Measurements from ENCODE around the gene DNAJB13. TPM values are rescaled to one million over a fixed set of nuclear protein-coding genes. Genes with fewer than 3 reads are reported as not detected.

DNAJB13 gene
- total RNA-seq, 1 experiment from 2014 or later = 0.24 TPM

- ATAC-seq (no peak), DNase-seq (ENCODE audit: low spot score) (no peak)
- POLR2A ChIA-PET = no interaction called here
- no peak for TF ChIP-seq ZBTB43 (CRISPR knock-in tag; IDR thresholded peaks at IDR 0.05)
- no peak for TF ChIP-seq SMAD4 (CRISPR knock-in tag; IDR thresholded peaks at IDR 0.05)
- TF ChIP-seq ZNF512 (CRISPR knock-in tag; IDR thresholded peaks at IDR 0.05; ENCODE audit: borderline replicate concordance) = no peak
- TF ChIP-seq ZSCAN18 (CRISPR knock-in tag; IDR thresholded peaks at IDR 0.05) = no peak
- TF ChIP-seq GRHL2 (CRISPR knock-in tag; IDR thresholded peaks at IDR 0.05; ENCODE audit: insufficient replicate concordance, severe bottlenecking) = no peak
- no peak for TF ChIP-seq HMGXB4 (CRISPR knock-in tag; IDR thresholded peaks at IDR 0.05)
- TF ChIP-seq CDX4 (CRISPR knock-in tag; IDR thresholded peaks at IDR 0.05; ENCODE audit: borderline replicate concordance) = no peak
- TF ChIP-seq KAT7 (CRISPR knock-in tag; IDR thresholded peaks at IDR 0.05; ENCODE audit: borderline replicate concordance) = no peak
- no peaks in the 10 kb centered on the region for H3K9me3 Mint-ChIP-seq
- no peak overlapping the region for H3K27ac Mint-ChIP-seq
- peaks cover 28% of the 10 kb centered on the region for H3K36me3 Mint-ChIP-seq
- no peaks in the 10 kb centered on the region for H3K4me1 Mint-ChIP-seq
- H3K4me3 Mint-ChIP-seq = no peak overlapping the region
- CTCF ChIA-PET = interaction anchor here (1.1 to 1.3 kb wide), 2 partner anchors 15 to 24 kb away, joined by 3 to 6 read pairs; no protein-coding TSS in a partner anchor
- no peaks in the 10 kb centered on the region for H3K27me3 Mint-ChIP-seq (ENCODE audit: low read depth)
Measured at GRCh38 chr11:73916435-73916834, 34.4 kb upstream of the DNAJB13 start.

GRCh38 chr11:73921180-73921579, 29.6 kb upstream of the DNAJB13 start:
- ChIA-PET POLR2A (no interaction called here), CTCF (interaction anchor here (1.1 kb wide), 1 partner anchor 10 kb away, joined by 3 read pairs; no protein-coding TSS in a partner anchor)

More at GRCh38 chr11:73921180-73921579, 29.6 kb upstream of the DNAJB13 start:
- no peak overlapping the region; the same call in 1 of the 2 replicates for H3K27ac Mint-ChIP-seq
- H3K4me3 Mint-ChIP-seq = no peak overlapping the region
- no peak for ATAC-seq
- no peaks in the 10 kb centered on the region for H3K27me3 Mint-ChIP-seq (ENCODE audit: low read depth)
- H3K36me3 Mint-ChIP-seq = peaks cover 25% of the 10 kb centered on the region
- TF ChIP-seq ZBTB43 (CRISPR knock-in tag; IDR thresholded peaks at IDR 0.05) (no peak), E2F5 (CRISPR knock-in tag; IDR thresholded peaks at IDR 0.05) (no peak), EMX1 (CRISPR knock-in tag; IDR thresholded peaks at IDR 0.05) (no peak), GTF2I (CRISPR knock-in tag; conservative IDR thresholded peaks at IDR 0.05) (no peak), ZNF532 (CRISPR knock-in tag; IDR thresholded peaks at IDR 0.05; ENCODE audit: borderline replicate concordance) (no peak), CTCF (IDR thresholded peaks at IDR 0.05) (no peak), ZNF396 (CRISPR knock-in tag; IDR thresholded peaks at IDR 0.05; ENCODE audit: borderline replicate concordance) (no peak)
- no peaks in the 10 kb centered on the region for H3K9me3 Mint-ChIP-seq
- no peak for DNase-seq (ENCODE audit: low spot score)
- H3K4me1 Mint-ChIP-seq = no peaks in the 10 kb centered on the region

Measured in WTC11 (cell line).